AG10803 (cell line): ENCODE measurements around the gene ODF2.

ENCODE experiments used
- DNase-seq: peaks from one replicate; pipeline ENCODE4 v3.0.0; 2010; ENCODE audit warnings: low read depth
- H3K4me3 ChIP-seq: 2 replicates; pipeline ENCODE4 v1.5.1; 2011; ENCODE audit warnings: mild to moderate bottlenecking, low read length, control low read depth
- TF ChIP-seq, protein P1 (sequence below): conservative IDR thresholded peaks from 2 replicates; pipeline ENCODE4 v1.5.1; 2011; ENCODE audit warnings: mild to moderate bottlenecking, low read length, control low read depth, inconsistent platforms

ODF2 gene

DNA sequence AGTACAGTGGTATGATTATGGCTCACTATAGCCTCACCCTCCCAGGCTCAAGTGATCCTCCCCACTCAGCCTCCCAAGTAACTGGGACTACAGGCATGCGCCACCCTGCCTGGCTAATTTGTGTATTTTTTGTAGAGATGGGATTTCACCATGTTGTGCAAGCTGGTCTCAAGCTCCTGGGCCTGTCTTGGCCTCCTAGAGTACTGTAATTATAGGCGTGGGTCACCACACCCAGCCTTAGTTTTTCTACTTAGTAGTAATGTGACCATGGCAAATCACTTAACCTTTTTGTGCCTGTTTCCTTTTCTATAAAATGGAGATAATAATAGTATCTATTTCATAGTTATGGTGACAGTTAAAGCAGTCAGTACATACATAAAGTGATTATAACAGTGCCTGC is 70.9 kb downstream of the ODF2 start:
- DNase-seq: no peak
- TF ChIP-seq, protein P1, sequence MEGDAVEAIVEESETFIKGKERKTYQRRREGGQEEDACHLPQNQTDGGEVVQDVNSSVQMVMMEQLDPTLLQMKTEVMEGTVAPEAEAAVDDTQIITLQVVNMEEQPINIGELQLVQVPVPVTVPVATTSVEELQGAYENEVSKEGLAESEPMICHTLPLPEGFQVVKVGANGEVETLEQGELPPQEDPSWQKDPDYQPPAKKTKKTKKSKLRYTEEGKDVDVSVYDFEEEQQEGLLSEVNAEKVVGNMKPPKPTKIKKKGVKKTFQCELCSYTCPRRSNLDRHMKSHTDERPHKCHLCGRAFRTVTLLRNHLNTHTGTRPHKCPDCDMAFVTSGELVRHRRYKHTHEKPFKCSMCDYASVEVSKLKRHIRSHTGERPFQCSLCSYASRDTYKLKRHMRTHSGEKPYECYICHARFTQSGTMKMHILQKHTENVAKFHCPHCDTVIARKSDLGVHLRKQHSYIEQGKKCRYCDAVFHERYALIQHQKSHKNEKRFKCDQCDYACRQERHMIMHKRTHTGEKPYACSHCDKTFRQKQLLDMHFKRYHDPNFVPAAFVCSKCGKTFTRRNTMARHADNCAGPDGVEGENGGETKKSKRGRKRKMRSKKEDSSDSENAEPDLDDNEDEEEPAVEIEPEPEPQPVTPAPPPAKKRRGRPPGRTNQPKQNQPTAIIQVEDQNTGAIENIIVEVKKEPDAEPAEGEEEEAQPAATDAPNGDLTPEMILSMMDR: no peak
- H3K4me3 ChIP-seq: no peak overlapping the region

DNA sequence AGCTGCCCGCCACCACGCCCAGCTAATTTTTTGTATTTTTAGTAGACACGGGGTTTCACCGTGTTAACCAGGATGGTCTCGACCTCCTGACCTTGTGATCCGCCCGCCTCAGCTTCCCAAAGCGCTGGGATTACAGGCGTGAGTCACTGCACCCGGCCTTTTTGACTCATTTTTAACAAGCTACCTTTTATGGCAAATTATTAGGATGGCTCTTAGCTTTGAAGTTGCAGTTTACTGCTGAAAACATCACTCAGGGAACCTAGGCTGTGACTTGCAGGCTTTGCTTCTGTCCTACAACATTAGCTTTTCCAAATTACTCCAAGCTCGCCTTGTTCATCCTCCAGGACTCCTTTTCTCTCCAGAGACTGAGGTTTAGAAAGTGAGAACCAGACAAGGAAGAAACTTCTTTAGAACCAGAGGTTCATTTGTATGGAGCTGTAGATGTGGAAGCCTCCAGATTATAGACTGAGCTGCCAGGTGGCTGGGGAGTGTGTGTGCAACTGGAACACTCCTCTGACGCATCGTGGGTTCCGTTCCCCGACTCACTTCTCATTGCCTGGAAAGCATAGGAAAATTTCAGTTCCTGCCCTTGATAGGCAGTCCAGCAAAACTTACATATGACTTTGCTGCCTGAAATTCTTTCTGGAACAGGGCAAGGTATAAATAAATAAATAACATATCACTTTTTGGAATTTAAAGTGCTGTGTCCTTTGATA is 72.8 kb downstream of the ODF2 start:
- H3K4me3 ChIP-seq: no peak overlapping the region
- no peak for DNase-seq
- TF ChIP-seq, protein P1: no peak

DNA sequence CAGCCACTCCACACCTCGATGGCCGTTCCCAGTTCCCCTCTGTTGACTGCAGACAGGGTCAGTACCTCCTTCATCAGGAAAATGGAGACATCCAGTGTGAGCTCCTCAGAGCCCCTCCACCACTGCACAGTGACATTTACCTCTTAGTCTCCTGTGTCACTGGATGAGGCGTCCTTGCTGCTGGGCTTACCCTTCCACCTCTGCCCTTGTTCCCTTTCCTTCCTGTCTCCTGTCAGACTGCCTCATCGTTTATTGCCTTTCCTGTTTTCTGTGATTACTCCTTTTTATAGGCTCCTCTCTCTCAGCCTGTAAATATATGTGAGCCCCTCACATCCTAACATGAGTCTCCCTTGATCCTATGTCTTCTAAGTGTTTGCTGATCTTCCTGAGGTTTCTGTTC is 73.4 kb downstream of the ODF2 start:
- TF ChIP-seq, protein P1: no peak
- no peak overlapping the region for H3K4me3 ChIP-seq
- no peak for DNase-seq

DNA sequence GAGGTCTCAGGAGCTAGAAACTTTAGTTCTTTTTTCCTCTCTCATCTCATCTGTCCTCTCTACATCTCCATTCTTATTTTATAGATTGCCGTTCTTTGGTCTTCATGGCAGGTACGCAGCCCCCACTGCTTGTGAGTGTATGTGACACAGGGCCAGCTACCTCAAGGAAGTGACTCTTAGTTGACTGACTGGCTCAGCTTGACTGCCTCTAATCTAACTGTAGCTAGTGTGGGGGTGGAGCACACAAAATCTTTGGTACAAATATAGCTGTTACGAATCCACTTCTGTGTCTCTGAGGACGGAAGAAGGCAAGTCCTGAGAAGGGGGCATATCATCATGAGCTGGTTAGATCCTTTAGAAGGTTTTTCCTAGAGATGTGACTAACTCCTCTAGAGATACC is 76.8 kb downstream of the ODF2 start:
- no peak overlapping the region for H3K4me3 ChIP-seq
- no peak for DNase-seq
- TF ChIP-seq, protein P1: no peak

DNA sequence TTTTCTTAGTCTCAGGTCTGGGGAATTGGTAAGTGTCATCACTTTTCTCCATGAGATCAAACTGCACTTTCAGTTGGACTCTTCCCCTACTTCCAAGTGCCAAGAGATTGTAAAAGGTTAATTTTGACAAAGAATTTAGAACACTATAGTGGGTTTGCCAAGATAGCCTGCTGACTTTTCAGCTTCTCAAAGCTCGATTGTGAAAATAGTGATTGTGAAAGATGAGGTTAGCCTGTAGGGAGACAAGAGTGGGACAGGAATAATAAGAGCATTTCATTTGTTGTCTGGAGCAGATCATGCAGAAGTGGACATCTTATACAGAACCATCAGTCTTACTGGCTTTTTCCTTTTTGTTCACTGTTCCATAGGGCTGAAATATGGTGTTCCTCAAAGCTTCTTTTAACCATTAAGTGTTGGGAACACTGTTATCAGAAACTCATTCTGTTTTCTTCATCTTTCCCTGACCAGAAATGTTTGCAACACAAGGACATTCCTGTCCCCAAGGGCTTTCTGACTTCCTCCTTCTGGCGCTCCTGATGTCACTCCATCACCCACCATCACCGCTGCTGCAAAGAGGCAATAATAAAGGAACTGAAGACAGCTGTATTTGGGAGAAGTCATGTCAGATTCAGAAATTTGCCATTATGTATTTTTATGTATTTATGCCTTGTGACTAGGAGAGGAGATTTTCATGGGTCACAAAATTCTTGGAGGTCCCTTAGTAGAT is 85.0 kb downstream of the ODF2 start:
- TF ChIP-seq, protein P1: no peak
- peak; percentile 23 for DNase-seq

DNA sequence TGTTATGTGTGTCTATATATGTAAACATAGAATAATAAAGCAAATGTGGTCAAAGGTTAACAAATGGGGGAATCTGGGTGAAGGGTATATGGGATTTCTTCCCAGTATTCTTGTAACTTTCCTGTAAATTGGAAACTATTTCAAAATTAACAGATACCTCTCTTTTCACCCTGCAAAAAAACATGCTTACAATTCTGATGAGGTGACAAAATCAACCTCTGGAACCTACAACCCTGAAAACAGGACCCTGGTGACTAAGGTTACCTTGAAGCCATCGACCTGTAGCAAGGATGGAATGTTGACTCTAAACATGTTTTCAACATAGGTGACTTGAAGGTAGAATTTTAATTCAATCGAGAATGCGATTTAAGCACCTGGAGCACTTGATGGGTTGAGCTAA is 90.7 kb downstream of the ODF2 start:
- DNase-seq: no peak
- H3K4me3 ChIP-seq: no peak overlapping the region

More for the DNA sequence above, 85.0 kb downstream of the ODF2 start:
- no peak overlapping the region for H3K4me3 ChIP-seq

More for the DNA sequence above, 90.7 kb downstream of the ODF2 start:
- TF ChIP-seq, protein P1: no peak
